Heart left ventricle (tissue), 16 donors: ENCODE measurements around the gene CNN3. TPM values are rescaled to one million over a fixed set of nuclear protein-coding genes. Genes with fewer than 3 reads are reported as not detected.

ENCODE experiments used
- ATAC-seq, 4 donors: fragments of 200-7000 bp; cut with Tn5 transposase; one replicate each; pipeline ENCODE4 v1.9.1; 2020 to 2022; ENCODE audit warnings: moderate library complexity in 4 of 4, mild to moderate bottlenecking in 3 of 4, moderate number of reproducible peaks in 1 of 4
- DNase-seq, 5 donors: peaks; one replicate each; pipeline ENCODE4 v3.0.0-alpha.2; 2020
- H3K27ac ChIP-seq, 12 donors: fragments of 200-600 bp; sonication (generic) in 4 of 12; one replicate each; pipeline versions ENCODE4 v1.5.0 to v1.8.0; 2016 to 2022; ENCODE audit warnings: mild to moderate bottlenecking in 2 of 12
- H3K27me3 ChIP-seq, 9 donors: fragments of 200-600 bp; sonication (generic) in 2 of 9; one replicate each; pipeline versions ENCODE4 v1.5.1 to v1.8.0; 2016 to 2022; ENCODE audit warnings: mild to moderate bottlenecking in 3 of 9
- H3K36me3 ChIP-seq, 9 donors: fragments of 200-600 bp; sonication (generic) in 2 of 9; one replicate each; pipeline versions ENCODE4 v1.5.0 to v1.8.0; 2018 to 2022; ENCODE audit warnings: mild to moderate bottlenecking in 2 of 9
- H3K4me1 ChIP-seq, 12 donors: fragments of 200-600 bp; sonication (generic) in 4 of 12; one replicate each; pipeline versions ENCODE4 v1.5.0 to v1.8.0; 2016 to 2022; ENCODE audit warnings: mild to moderate bottlenecking in 3 of 12
- H3K4me3 ChIP-seq, 12 donors: fragments of 200-600 bp; sonication (generic) in 4 of 12; one replicate each; pipeline versions ENCODE4 v1.5.0 to v1.8.0; 2017 to 2022; ENCODE audit warnings: mild to moderate bottlenecking in 9 of 12, moderate library complexity in 4 of 12
- H3K9me3 ChIP-seq, 12 donors: fragments of 200-600 bp; sonication (generic) in 4 of 12; one replicate each; pipeline versions ENCODE4 v1.5.0 to v1.8.0; 2016 to 2022; ENCODE audit warnings: mild to moderate bottlenecking in 1 of 12
- CTCF ChIP-seq, 12 donors: fragments of 200-600 bp; sonication (generic) in 4 of 12; IDR thresholded peaks; one replicate each; pipeline versions ENCODE4 v1.5.0 to v1.8.0; 2018 to 2022; ENCODE audit warnings: antibody characterized with exemption in 12 of 12, mild to moderate bottlenecking in 5 of 12
- POLR2A ChIP-seq, 2 donors: fragments of 450-650 bp; IDR thresholded peaks; one replicate each; pipeline ENCODE4 v1.6.1; 2017; ENCODE audit warnings: antibody characterized with exemption in 2 of 2, mild to moderate bottlenecking in 2 of 2, moderate library complexity in 2 of 2
- WGBS, 4 donors: extraction: QIAGEN DNeasy Blood & Tissue Kit in 2 of 4; methylation state at CpG; one replicate each; pipeline versions ENCODE4 v1.1.5 to v1.1.7; 2013 to 2018; 5-methylcytosine and 5-hydroxymethylcytosine counted together
- intact Hi-C, 10 donors: fragments of 100-400 bp; cut with DNase I; formaldehyde crosslinking; loops; one replicate each; pipeline versions ENCODE4 v1.11.1 to v1.14.2; 2022
- polyA plus RNA-seq, 2 donors: library from polyadenylated mRNA; stranded (reverse); fragments of 200-250 nt; gene quantifications; one replicate each; pipeline ENCODE4 v1.2.3, GENCODE V29; 2013
- total RNA-seq, 9 donors: library from RNA; depleted of rRNA in 2 of 9; stranded (reverse); fragments of >200 nt in 2 of 9; fragmentation: NEBNext Ultra II Directional in 3 of 9; extraction: Animal tissue kit (Norgen Biotek cat#: 25700) in 3 of 9; gene quantifications; one replicate each; pipeline versions ENCODE4 v1.1.0 to v1.2.4, GENCODE V29; 2016 to 2023
- donor health status: ischemic (EF 13 %, LVEDD 7.1; RV severe dilation, severe dysfunction).
- donor health status: healthy with polysubstance abuse.
- donor health status: DM: no; HTN: yes; CAD: no.
- donor health status: DM: no; HTN: no; CAD: no.
- donor health status: ischemic (EF 25% LVEDD 6.9; RV normal size, moderate dysfunction).
- donor health status: ischemic (EF 25% LVEDD 5.7; RV mildly dilated, moderate dysfunction).
- donor health status: healthy.
- donor health status: DM: yes; HTN: yes; CAD: no.
- donor health status: ischemic (EF 35%, LVEDD 5.7; RV mildly dilated, moderate dysfunction).
- donor health status: nonischemic (EF 11% LVEDD 7.7; RV severe dilation, severe dysfunction).
- donor health status: DM: yes; HTN: yes; CAD: no.
- donor health status: PGD.
- donor health status: ischemic (EF 29% LVEDD 5.4; RV normal size, mild dysfunction).
- donor health status: nonischemic (EF 23%, LVEDD 6.1; RV moderate dilation, normal function).

Gene CNN3
- total and polyA plus RNA-seq, 11 donors, result 23.8 to 115 (median 73.8) TPM

- intact Hi-C loops, result loop anchor here in 1 of 10 donors (5.0 kb wide), 1 partner anchor 34 kb away; no protein-coding TSS in a partner anchor
Measured at GRCh38 chr1:94973309-94973922, 46.5 kb upstream of the CNN3 start.

GRCh38 chr1:94971491-94971924 is 44.6 kb upstream of the CNN3 start:
- Histone ChIP-seq H3K4me1 (peaks cover 0 to 39% (median 25%) of the 10 kb centered on the region in 12 donors), H3K4me3 (no peak overlapping the region), H3K27me3 (no peaks in the 10 kb centered on the region), H3K36me3 (no peaks in the 10 kb centered on the region), H3K9me3 (no peaks in the 10 kb centered on the region), H3K27ac (peak overlapping the region in 9 of 12 donors; percentile 14 to 67 (median 29))
- intact Hi-C loops, result loop anchor here in 1 of 10 donors (5.0 kb wide), 1 partner anchor 36 kb away; no protein-coding TSS in a partner anchor
- peak in 1 of 4 donors; percentile 30 for ATAC-seq
- no peak for DNase-seq
- WGBS, 4 donors, result 46 to 58% (median 52%) methylated on average over 6 of the region's 6 CpGs
- TF ChIP-seq CTCF (IDR thresholded peaks at IDR 0.05) (no peak), POLR2A (IDR thresholded peaks at IDR 0.05) (no peak)

More at GRCh38 chr1:94973309-94973922, 46.5 kb upstream of the CNN3 start:
- no peaks in the 10 kb centered on the region for H3K27me3 ChIP-seq
- DNase-seq, result peak in 1 of 5 donors; percentile 23
- no peak for TF ChIP-seq CTCF (IDR thresholded peaks at IDR 0.05)
- TF ChIP-seq POLR2A (IDR thresholded peaks at IDR 0.05), result no peak
- 69 to 76% (median 73%) methylated on average over 8 of the region's 8 CpGs for WGBS, 4 donors
- H3K4me3 ChIP-seq, result peak overlapping the region in 1 of 12 donors; percentile 10
- peaks cover 0 to 39% (median 25%) of the 10 kb centered on the region in 12 donors for H3K4me1 ChIP-seq
- peak in 3 of 4 donors; percentile 38 to 57 (median 51) for ATAC-seq
- H3K9me3 ChIP-seq, result no peaks in the 10 kb centered on the region
- no peaks in the 10 kb centered on the region for H3K36me3 ChIP-seq
- peak overlapping the region; percentile 6 to 85 (median 60) for H3K27ac ChIP-seq

GRCh38 chr1:94970783-94971182 is 43.9 kb upstream of the CNN3 start:
- no peak for ATAC-seq
- TF ChIP-seq POLR2A (IDR thresholded peaks at IDR 0.05) (no peak), CTCF (IDR thresholded peaks at IDR 0.05) (no peak)
- no peak overlapping the region for H3K4me3 ChIP-seq
- no peaks in the 10 kb centered on the region for H3K36me3 ChIP-seq
- H3K9me3 ChIP-seq, result no peaks in the 10 kb centered on the region
- no peaks in the 10 kb centered on the region for H3K27me3 ChIP-seq
- intact Hi-C loops, result loop anchor here in 1 of 10 donors (5.0 kb wide), 1 partner anchor 37 kb away; no protein-coding TSS in a partner anchor
- WGBS, 4 donors, result 66 to 81% (median 76%) methylated on average over 2 of the region's 2 CpGs
- H3K4me1 ChIP-seq, result peaks cover 0 to 39% (median 25%) of the 10 kb centered on the region in 12 donors
- H3K27ac ChIP-seq, result peak overlapping the region in 7 of 12 donors; percentile 14 to 67 (median 33)
- no peak for DNase-seq

- no peak for TF ChIP-seq CTCF (IDR thresholded peaks at IDR 0.05)
- TF ChIP-seq POLR2A (IDR thresholded peaks at IDR 0.05), result no peak
- Histone ChIP-seq H3K4me3 (no peak overlapping the region), H3K27me3 (no peaks in the 10 kb centered on the region), H3K4me1 (peaks cover 0 to 28% (median 22%) of the 10 kb centered on the region in 12 donors), H3K9me3 (no peaks in the 10 kb centered on the region), H3K27ac (no peak overlapping the region), H3K36me3 (no peaks in the 10 kb centered on the region)
- 91 to 99% (median 97%) methylated on average over 6 of the region's 6 CpGs for WGBS, 4 donors
- ATAC-seq (no peak), DNase-seq (no peak)
- intact Hi-C loops, result loop anchor here in 1 of 10 donors (10.0 kb wide), 1 partner anchor 66 kb away; no protein-coding TSS in a partner anchor
Measured at GRCh38 chr1:94969137-94969536, 42.2 kb upstream of the CNN3 start.
